Endothelial cell of umbilical vein (primary cell): ENCODE measurements around the gene XIRP2. TPM values are rescaled to one million over a fixed set of nuclear protein-coding genes. Genes with fewer than 3 reads are reported as not detected.

Experiments
- BruUV-seq: library from RNA; stranded (reverse); fragments of 400-500 nt; replicated peaks from 2 replicates; lab custom pipeline; 2021; lab: Mats Ljungman, UMichigan
- CTCF ChIA-PET: fragments of 300-600, 350-600 bp; sonication (Branson Sonifier 250); formaldehyde crosslinking; loops from one replicate; lab custom pipeline; 2021; ENCODE audit warnings: antibody characterized with exemption, inconsistent platforms; lab: Charles Lee
- POLR2A ChIA-PET: fragments of 300-600, 350-600 bp; sonication (Branson Sonifier 250); formaldehyde crosslinking; loops from one replicate; lab custom pipeline; 2021; ENCODE audit warnings: antibody characterized with exemption, inconsistent platforms; lab: Charles Lee
- DNase-seq: peaks from one replicate; pipeline ENCODE4 v3.0.0-alpha.2; 2011; ENCODE audit warnings: low read depth, low spot score
- FAIRE-seq: peaks from 2 replicates; lab custom pipeline; 2011; peaks lifted over from hg19 to GRCh38; lab: Jason Lieb, UNC
- H2AFZ ChIP-seq: 2 replicates; pipeline ENCODE4 v1.6.0; 2012; ENCODE audit warnings: low read depth, low read length, control low read depth, inconsistent platforms
- H3K27ac ChIP-seq: 2 replicates; pipeline ENCODE4 v1.5.1; 2011; ENCODE audit warnings: low read depth, mild to moderate bottlenecking, control low read depth, low read length, moderate library complexity; ENCODE audit not compliant: insufficient read depth
- H3K27me3 ChIP-seq, 2 experiments: 2 replicates each; pipeline versions ENCODE4 v1.6.0 to v1.6.1; 2011; ENCODE audit warnings: low read length in 2 of 2, mixed read lengths in 1 of 2; ENCODE audit not compliant: control insufficient read depth in 2 of 2, insufficient read depth in 2 of 2
- H3K36me3 ChIP-seq, 2 experiments: 2 replicates in 1 of 2; 3 replicates in 1 of 2; pipeline ENCODE4 v1.5.1; 2011; ENCODE audit warnings: low read length in 2 of 2, mild to moderate bottlenecking in 1 of 2, moderate library complexity in 1 of 2; ENCODE audit not compliant: control insufficient read depth in 2 of 2, insufficient read depth in 2 of 2; ENCODE audit errors: extremely low read depth in 1 of 2
- H3K4me1 ChIP-seq: 3 replicates; pipeline ENCODE4 v1.5.1; 2011; ENCODE audit warnings: mild to moderate bottlenecking, low read length; ENCODE audit not compliant: control insufficient read depth, insufficient read depth; ENCODE audit errors: extremely low read depth
- H3K4me2 ChIP-seq: 2 replicates; pipeline ENCODE4 v1.6.1; 2011; ENCODE audit warnings: low read length, control low read depth, mixed read lengths; ENCODE audit not compliant: insufficient read depth
- H3K4me3 ChIP-seq, 3 experiments: fragments of 200-600 bp in 1 of 3; sonication (generic), shearing (Covaris generic) in 1 of 3; replicated peaks in 1 of 3; 2 replicates each; pipeline ENCODE4 v1.5.1; 2011 to 2016; ENCODE audit warnings: control low read depth in 3 of 3, low read length in 3 of 3, mild to moderate bottlenecking in 2 of 3, inconsistent platforms in 1 of 3, low read depth in 1 of 3, moderate library complexity in 1 of 3; ENCODE audit not compliant: insufficient read depth in 1 of 3
- H3K79me2 ChIP-seq: 2 replicates; pipeline ENCODE4 v1.6.0; 2012; ENCODE audit warnings: low read length, inconsistent platforms; ENCODE audit not compliant: control insufficient read depth, insufficient read depth
- H3K9ac ChIP-seq: replicated peaks from 2 replicates; pipeline ENCODE3; 2011; ENCODE audit warnings: low read length, control low read depth; ENCODE audit not compliant: insufficient read depth; ENCODE audit errors: extremely low read depth
- H3K9me1 ChIP-seq: replicated peaks from 3 replicates; pipeline ENCODE4 v1.6.0; 2011; ENCODE audit warnings: mild to moderate bottlenecking, low read length; ENCODE audit not compliant: control insufficient read depth, insufficient read depth; ENCODE audit errors: extremely low read depth
- H3K9me3 ChIP-seq: replicated peaks from 2 replicates; pipeline ENCODE4 v1.5.1; 2012; ENCODE audit warnings: low read length, inconsistent platforms; ENCODE audit not compliant: control insufficient read depth, insufficient read depth
- H4K20me1 ChIP-seq: replicated peaks from 2 replicates; pipeline ENCODE3; 2011; ENCODE audit warnings: mild to moderate bottlenecking, low read length; ENCODE audit not compliant: control insufficient read depth, insufficient read depth; ENCODE audit errors: extremely low read depth
- CTCF ChIP-seq, 2 donors: IDR thresholded peaks; 1 replicate in 1 of 2; 2 replicates in 1 of 2; pipeline ENCODE4 v1.5.1; 2011; ENCODE audit warnings: low read length in 2 of 2, mild to moderate bottlenecking in 2 of 2, moderate library complexity in 2 of 2, control low read depth in 1 of 2, inconsistent platforms in 1 of 2, low read depth in 1 of 2; ENCODE audit not compliant: insufficient read depth in 1 of 2; ENCODE audit errors: extremely low read depth in 1 of 2
- EZH2 ChIP-seq: IDR thresholded peaks from 2 replicates; pipeline ENCODE4 v1.6.1; 2012; ENCODE audit warnings: borderline replicate concordance, low read depth, mild to moderate bottlenecking, moderate library complexity, low read length, inconsistent platforms; ENCODE audit not compliant: severe bottlenecking
- FOS ChIP-seq: IDR thresholded peaks from 2 replicates; pipeline ENCODE4 v1.6.1; 2011; ENCODE audit warnings: mild to moderate bottlenecking, low read length, moderate library complexity, borderline replicate concordance; ENCODE audit not compliant: insufficient read depth
- GATA2 ChIP-seq: IDR thresholded peaks from 2 replicates; pipeline ENCODE4 v1.7.0; 2011; ENCODE audit warnings: low read depth, mild to moderate bottlenecking, moderate library complexity, mixed read lengths, low read length; ENCODE audit not compliant: insufficient read length, insufficient read depth
- JUN ChIP-seq: IDR thresholded peaks from 2 replicates; pipeline ENCODE4 v1.6.1; 2011; ENCODE audit warnings: borderline replicate concordance, low read depth; ENCODE audit not compliant: insufficient read length, insufficient read depth
- MAX ChIP-seq: IDR thresholded peaks from 2 replicates; pipeline ENCODE4 v1.6.1; 2011; ENCODE audit not compliant: insufficient read depth, insufficient read length
- MYC ChIP-seq: IDR thresholded peaks from one replicate; pipeline ENCODE4 v1.6.1; 2011; ENCODE audit warnings: mild to moderate bottlenecking, low read depth, low read length
- POLR2A ChIP-seq: IDR thresholded peaks from 2 replicates; pipeline ENCODE4 v1.6.1; 2012; ENCODE audit warnings: low read depth, mild to moderate bottlenecking, control low read depth, low read length
- POLR2AphosphoS5 ChIP-seq: IDR thresholded peaks from 2 replicates; pipeline ENCODE4 v1.6.1; 2012; ENCODE audit warnings: low read depth, mild to moderate bottlenecking, control low read depth, low read length, moderate library complexity; ENCODE audit not compliant: insufficient read depth
- dilution Hi-C: fragments of 300-500 bp; cut with MboI; formaldehyde crosslinking; loops from one replicate; pipeline ENCODE4 v1.15.0; 2019; ENCODE audit warnings: low sequenced_read_pairs; ENCODE audit not compliant: extremely low pct_ligation_motif_present
- intact Hi-C: fragments of 100-400 bp; cut with micrococcal nuclease; formaldehyde crosslinking; loops from one replicate; pipeline ENCODE4 v1.10.0; 2022
- polyA plus RNA-seq, 4 experiments: library from polyadenylated mRNA; depleted of rRNA in 3 of 4; stranded (reverse) in 3 of 4; unstranded in 1 of 4; fragments of >200 nt; gene quantifications; 2 replicates each; pipeline versions ENCODE4 v1.2.1 to v1.2.3, GENCODE V29; 2011 to 2012; ENCODE audit warnings: missing spikeins in 1 of 4
- total RNA-seq: library from RNA; stranded (reverse); gene quantifications from 2 replicates; pipeline ENCODE4 v1.2.3, GENCODE V29; 2021

The XIRP2 gene
- total and polyA plus RNA-seq, 2 donors (not counting 3 experiments of a cell fraction or from before 2014, with no cell fraction given): 0.08 to 0.66 TPM

- BruUV-seq: no TSS peak
- H3K4me2 ChIP-seq: no peak overlapping the region
- dilution Hi-C loops: no loop called here
- H3K4me3 ChIP-seq: no peak overlapping the region
- H3K4me1 ChIP-seq: no peaks in the 10 kb centered on the region
- H3K9me1 ChIP-seq: no peaks in the 10 kb centered on the region
- no peak overlapping the region for H2AFZ ChIP-seq
- no peaks in the 10 kb centered on the region for H3K79me2 ChIP-seq
- POLR2A ChIA-PET: no interaction called here
- DNase-seq (no peak), FAIRE-seq (no peak)
- H3K9ac ChIP-seq: no peak overlapping the region
- no peak for TF ChIP-seq EZH2
- TF ChIP-seq MAX: no peak
- TF ChIP-seq JUN: no peak
- TF ChIP-seq POLR2A: no peak
- TF ChIP-seq GATA2: no peak
- no peak for TF ChIP-seq CTCF (IDR thresholded peaks at IDR 0.05; ENCODE audit: extremely low read depth in 1 of 2, insufficient read depth in 1 of 2, low read depth in 1 of 2, low read length in 2 of 2)
- TF ChIP-seq POLR2AphosphoS5: no peak
- TF ChIP-seq MYC: no peak
- no peak for TF ChIP-seq FOS
- CTCF ChIA-PET: no interaction called here
- H3K27ac ChIP-seq: no peak overlapping the region
- H3K36me3 ChIP-seq: no peaks in the 10 kb centered on the region
- H3K9me3 ChIP-seq: no peaks in the 10 kb centered on the region
- H4K20me1 ChIP-seq: no peaks in the 10 kb centered on the region
- intact Hi-C loops: no loop called here
- no peaks in the 10 kb centered on the region for H3K27me3 ChIP-seq
Measured at GRCh38 chr2:167018590-167018989, 130.3 kb downstream of the XIRP2 start.
